ENCODE measurements around the gene TSPAN18.

The TSPAN18 gene

GRCh38 chr11:44847316-44847715 lies 120.6 kb downstream of the TSPAN18 start:
- no peak for DNase-seq (ENCODE audit: low read depth, low spot score)

GRCh38 chr11:44848203-44848962 lies 121.6 kb downstream of the TSPAN18 start:
- no peak for DNase-seq (ENCODE audit: low read depth, low spot score)

- no peak for DNase-seq (ENCODE audit: low read depth, low spot score)
Measured at GRCh38 chr11:44848963-44849350, 122.2 kb downstream of the TSPAN18 start.

- no peak for DNase-seq (ENCODE audit: low read depth, low spot score)
Measured at GRCh38 chr11:44849424-44849823, 122.7 kb downstream of the TSPAN18 start.

GRCh38 chr11:44849922-44850321 lies 123.2 kb downstream of the TSPAN18 start:
- DNase-seq (ENCODE audit: low read depth, low spot score), result no peak

- DNase-seq (ENCODE audit: low read depth, low spot score), result no peak
Measured at GRCh38 chr11:44851496-44851895, 124.7 kb downstream of the TSPAN18 start.

- no peak for DNase-seq (ENCODE audit: low read depth, low spot score)
Measured at GRCh38 chr11:44852159-44852747, 125.5 kb downstream of the TSPAN18 start.

- no peak for DNase-seq (ENCODE audit: low read depth, low spot score)
Measured at GRCh38 chr11:44852952-44853351, 126.2 kb downstream of the TSPAN18 start.

GRCh38 chr11:44853666-44854065 lies 126.9 kb downstream of the TSPAN18 start:
- no peak for DNase-seq (ENCODE audit: low read depth, low spot score)

GRCh38 chr11:44854086-44854485 lies 127.3 kb downstream of the TSPAN18 start:
- no peak for DNase-seq (ENCODE audit: low read depth, low spot score)

GRCh38 chr11:44854741-44855492 lies 128.2 kb downstream of the TSPAN18 start:
- DNase-seq (ENCODE audit: low read depth, low spot score), result no peak

- no peak for DNase-seq (ENCODE audit: low read depth, low spot score)
Measured at GRCh38 chr11:44855493-44855849, 128.7 kb downstream of the TSPAN18 start.

- no peak for DNase-seq (ENCODE audit: low read depth, low spot score)
Measured at GRCh38 chr11:44857490-44858090, 130.8 kb downstream of the TSPAN18 start.

- DNase-seq (ENCODE audit: low read depth, low spot score), result no peak
Measured at GRCh38 chr11:44858796-44859527, 132.2 kb downstream of the TSPAN18 start.

GRCh38 chr11:44859528-44859925 lies 132.8 kb downstream of the TSPAN18 start:
- DNase-seq (ENCODE audit: low read depth, low spot score), result no peak

- no peak for DNase-seq (ENCODE audit: low read depth, low spot score)
Measured at GRCh38 chr11:44860346-44860745, 133.6 kb downstream of the TSPAN18 start.

GRCh38 chr11:44861849-44862557 lies 135.2 kb downstream of the TSPAN18 start:
- peak; percentile 92 for DNase-seq (ENCODE audit: low read depth, low spot score)

GRCh38 chr11:44862558-44863101 lies 135.9 kb downstream of the TSPAN18 start:
- DNase-seq (ENCODE audit: low read depth, low spot score), result no peak

- no peak for DNase-seq (ENCODE audit: low read depth, low spot score)
Measured at GRCh38 chr11:44863231-44863630, 136.5 kb downstream of the TSPAN18 start.

- no peak for DNase-seq (ENCODE audit: low read depth, low spot score)
Measured at GRCh38 chr11:44865866-44866272, 139.1 kb downstream of the TSPAN18 start.

- no peak for DNase-seq (ENCODE audit: low read depth, low spot score)
Measured at GRCh38 chr11:44866286-44866685, 139.5 kb downstream of the TSPAN18 start.
